GM19468 (cell line): ENCODE results near the gene KRTAP10-9.
"Not testable (repeated sequence)": the region's sequence is repeated elsewhere in the genome, so short reads cannot be mapped to it uniquely, and the experiment has no call there.

ENCODE experiments used
- ATAC-seq: cut with Tn5 transposase; IDR thresholded peaks from one replicate; pipeline ENCODE4 v1.9.1; 2021; ENCODE audit warnings: mild to moderate bottlenecking, moderate library complexity, moderate number of reproducible peaks; ENCODE audit not compliant: unreplicated experiment; ENCODE audit errors: extremely low read depth

Gene KRTAP10-9, protein sequence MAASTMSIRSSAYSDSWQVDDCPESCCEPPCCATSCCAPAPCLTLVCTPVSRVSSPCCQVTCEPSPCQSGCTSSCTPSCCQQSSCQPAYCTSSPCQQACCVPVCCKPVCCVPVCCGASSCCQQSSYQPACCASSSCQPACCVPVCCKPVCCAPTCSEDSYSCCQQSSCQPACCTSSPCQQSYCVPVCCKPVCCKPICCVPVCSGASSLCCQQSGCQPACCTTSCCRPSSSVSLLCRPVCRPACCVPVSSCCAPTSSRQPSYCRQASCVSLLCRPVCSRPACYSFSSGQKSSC

DNA sequence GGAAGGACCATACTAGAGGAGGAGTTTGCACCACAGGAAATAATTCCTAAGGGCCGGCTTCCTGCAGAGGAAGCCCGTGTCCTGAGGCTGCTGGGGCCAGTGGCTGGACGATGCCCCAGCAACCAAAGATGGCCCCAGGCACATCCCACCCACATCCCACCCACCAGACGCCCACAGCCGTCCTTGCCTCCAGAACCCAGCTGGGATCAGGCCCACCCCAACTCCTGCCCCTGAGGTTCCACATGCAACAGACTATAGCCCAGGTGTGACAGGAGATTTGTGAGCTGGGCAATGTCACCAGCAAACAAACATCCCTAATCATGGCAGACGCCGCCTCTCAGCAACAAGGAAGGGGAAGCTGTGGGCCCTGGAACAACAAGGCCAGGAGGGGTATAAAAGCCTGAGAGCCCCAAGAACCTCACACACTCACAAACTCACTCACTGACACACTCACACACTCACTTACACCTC lies at the start of gene KRTAP10-9:
TSS of gene KRTAP10-9 (plus strand) at position 421 of the 471 bp plus-strand sequence. CDS start 79 bp downstream, outside the sequence.
- no peak for ATAC-seq

DNA sequence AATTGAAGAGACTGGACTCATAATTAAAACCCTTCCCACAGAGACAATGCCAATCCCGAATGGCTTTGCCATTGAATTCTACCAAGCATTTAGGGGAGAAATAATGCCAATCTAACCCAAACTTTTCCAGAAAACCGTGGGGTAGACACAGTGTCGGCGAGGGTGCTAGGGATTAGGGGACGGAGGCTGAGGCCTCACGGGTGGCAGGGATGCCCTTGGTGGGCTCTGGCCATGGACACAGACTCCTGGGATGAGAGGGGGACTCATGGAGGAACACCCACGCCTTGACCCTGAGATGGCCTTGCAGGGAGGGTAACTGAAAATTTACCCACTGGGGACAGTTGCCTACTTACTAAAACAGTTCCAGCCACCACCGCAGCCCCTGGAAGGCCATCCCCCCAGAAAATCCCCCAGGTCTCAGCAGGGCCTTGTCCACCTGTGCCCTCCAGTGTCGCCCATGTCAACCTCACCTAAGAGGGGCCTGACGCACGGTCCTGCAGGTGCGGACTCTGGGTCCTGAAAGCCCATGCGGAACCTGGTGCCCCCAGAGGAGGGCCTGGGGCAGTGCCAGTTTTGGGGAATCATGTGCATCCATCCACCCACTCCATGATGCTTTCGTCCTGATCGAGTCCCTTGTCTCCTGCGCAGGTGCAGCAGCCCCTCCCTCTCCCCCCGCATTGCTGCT lies 48.4 kb upstream of the KRTAP10-9 start:
- ATAC-seq = no peak

DNA sequence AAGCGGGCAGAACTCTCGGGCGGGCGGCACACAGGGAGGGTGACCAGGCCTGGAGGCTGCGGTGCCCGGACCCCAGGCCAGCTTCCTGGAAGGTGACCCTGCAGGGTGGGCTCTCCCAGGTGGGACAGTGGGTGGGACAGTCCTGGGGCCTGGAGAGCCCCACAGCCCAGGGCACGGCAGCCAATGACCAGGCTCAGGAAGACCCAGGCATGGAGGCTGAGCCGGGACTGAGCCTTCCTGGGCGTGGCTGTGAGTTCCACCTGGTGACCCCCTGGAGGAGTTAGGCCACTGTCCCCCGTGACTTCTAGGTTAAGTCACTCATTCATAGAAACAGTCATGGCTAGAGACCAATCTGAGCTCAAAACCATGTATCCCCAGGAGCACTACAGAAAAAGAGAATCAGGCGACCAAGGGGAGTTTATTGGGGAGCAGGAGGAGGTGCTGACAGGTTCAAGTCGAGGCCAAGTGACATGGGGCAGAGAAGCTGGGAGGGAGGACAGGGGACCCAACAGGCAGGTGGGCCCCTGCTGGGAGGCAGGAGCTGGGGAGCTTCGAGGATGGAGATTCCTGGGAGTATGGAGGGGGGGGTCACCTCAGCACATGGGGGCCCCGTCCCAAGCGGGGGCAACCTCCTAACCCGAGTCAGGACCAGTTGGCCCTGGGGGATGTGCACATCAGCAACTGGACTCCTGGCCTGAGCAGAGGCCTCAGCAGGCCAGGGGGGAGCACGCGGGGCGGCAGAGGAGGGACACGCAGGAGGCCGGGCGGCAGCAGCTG lies 47.6 kb upstream of the KRTAP10-9 start:
- no peak for ATAC-seq

DNA sequence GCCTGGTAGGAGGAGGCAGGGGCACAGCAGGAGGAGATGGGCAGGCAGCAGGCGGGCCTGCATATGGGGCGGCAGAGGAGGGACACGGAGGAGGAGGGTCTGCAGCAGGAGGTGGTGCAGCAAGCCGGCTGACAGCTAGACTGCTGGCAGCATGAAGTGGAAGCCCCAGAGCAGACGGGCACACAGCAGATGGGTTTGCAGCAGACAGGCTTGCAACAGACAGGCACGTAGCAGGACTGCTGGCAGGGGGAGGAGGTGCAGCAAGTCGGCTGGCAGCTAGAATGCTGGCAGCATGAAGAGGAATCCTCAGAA lies 47.1 kb upstream of the KRTAP10-9 start:
- ATAC-seq = no peak

DNA sequence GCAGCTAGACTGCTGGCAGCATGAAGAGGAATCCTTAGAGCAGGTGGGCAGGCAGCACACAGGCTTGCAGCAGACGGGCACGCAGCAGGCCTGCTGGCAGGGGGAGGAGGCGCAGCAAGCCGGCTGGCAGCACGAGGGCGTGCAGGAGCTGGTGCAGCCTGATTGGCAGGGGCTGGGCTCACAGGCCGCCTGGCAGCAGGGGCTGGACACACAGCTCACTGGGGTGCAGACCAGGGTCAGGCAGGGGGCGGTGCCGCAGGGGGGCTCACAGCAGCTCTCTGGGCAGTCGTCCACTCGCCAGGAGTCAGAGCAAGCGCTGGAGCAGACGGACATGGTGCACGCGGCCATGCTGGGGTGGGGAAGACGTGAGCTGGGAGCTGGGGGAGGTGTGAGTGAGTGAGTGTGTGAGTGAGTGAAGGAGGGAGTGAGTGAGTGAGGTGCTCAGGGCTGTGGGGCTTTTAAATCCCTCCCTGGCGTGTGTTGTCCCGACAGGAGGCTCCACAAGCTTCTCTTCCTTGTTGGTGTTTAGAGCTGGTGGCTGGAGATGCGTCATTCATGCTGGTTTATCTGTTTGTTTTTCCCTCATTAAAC lies 46.6 kb upstream of the KRTAP10-9 start, which contains the start of gene KRTAP10-5:
TSS of gene KRTAP10-5 (minus strand) at position 374 of the 591 bp plus-strand sequence. CDS start at position 348, 26 bp downstream.
- ATAC-seq = not testable (repeated sequence)

DNA sequence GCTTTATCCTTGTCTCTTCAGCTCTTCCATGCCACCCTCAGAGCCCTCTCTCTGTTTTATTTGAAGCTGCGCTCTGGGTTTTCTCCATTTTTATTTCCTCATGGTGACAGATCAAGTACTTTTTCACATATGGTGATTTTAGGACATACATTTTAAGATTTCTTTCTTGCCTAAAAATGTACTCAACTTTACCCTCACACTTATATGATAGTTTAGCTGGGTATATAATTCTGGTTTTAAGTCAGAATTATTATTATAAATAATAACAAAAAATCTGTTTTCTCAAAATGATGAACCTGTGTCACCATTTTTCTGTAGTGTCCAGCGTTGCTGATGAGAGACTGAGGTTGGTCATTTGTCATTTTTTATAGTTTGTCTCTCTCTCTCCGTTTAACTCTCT lies 45.7 kb upstream of the KRTAP10-9 start:
- no peak for ATAC-seq

DNA sequence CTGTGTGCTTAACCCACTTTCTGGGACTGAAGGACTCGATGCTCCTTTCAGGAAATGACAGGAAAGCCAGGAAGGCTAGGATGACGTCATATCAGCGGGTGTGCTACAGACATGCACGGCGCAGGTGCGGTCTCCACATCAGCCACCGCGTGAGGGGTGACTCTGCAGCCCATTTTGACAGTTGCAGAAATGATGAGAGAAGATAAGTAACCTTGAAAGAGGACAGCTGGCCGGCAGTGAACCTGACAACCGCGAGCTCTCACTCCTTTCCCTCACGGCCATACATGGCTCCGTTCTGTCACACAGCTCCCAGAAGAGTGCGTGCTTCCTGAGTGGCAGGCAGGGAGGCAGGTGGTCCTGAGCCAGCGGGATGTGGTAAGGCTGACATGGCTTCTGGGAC lies 44.8 kb upstream of the KRTAP10-9 start:
- no peak for ATAC-seq

DNA sequence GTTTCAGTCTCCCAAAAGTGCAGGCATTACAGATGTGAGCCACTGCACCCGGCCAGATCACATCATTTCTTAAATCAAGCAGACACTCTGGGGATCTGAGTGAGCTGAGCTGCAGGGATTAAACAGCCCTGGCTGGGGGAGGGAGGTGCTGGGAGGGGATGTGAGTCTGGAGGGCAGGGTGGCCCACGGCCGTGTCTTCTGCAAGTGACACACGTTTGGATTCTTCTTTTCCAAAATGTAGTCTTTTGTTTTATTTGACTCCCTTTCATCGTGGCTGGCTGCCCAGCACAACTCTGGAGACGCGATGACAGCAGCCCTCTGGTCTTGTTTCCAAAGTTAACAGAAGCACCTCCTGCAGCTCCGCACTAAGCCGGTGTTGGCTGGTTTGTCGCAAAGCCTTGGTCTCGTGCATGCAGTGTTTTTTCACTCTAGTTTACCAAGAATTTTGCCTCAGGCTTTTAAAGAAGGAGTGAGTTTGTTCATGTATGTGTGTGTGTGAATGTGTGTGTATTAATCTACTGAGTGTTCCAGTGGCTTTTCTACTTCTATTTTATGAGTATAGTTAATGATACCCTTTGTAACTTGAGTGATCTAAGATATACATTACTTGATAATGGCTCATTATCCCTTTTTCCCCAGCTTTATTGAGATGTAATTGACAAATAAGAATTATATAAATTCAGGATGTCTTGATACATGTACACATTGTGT lies 43.6 kb upstream of the KRTAP10-9 start:
- ATAC-seq = no peak

DNA sequence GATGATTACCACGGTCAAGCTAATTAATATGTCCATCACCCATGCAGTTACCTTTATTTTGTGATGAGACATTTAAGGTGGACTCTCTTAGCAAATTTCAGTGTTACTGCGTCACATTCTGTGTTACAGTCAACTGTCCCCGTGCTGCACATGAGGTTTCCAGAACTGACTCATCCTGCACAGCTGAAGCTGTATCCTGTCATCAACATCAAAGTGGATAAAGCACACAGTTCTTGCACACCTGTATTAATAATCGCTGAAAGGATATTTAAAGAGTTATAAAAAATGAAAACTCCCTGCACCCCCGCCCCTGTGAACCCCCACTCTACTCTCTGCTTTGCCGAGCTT lies 43.1 kb upstream of the KRTAP10-9 start:
- no peak for ATAC-seq

DNA sequence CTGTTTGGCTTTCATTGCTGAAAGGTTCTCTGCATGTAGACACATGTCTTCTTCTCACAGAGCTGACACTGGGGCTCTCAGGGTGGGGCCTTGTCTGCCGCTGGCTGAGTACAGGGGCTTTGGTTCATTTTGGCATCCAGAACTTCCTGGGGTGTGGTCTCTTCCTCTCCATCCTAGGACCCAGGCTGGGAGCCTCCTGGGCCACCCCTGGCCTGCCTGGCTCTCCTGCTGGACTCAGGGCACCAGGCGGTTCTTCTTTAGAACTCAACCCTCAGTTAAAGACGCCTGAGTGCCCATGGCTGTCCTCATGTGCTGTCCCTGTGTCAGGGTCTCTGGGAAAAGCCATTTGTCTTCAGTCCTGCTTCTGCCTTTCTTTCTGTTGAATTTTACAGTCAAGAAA lies 41.0 kb upstream of the KRTAP10-9 start:
- ATAC-seq = no peak

DNA sequence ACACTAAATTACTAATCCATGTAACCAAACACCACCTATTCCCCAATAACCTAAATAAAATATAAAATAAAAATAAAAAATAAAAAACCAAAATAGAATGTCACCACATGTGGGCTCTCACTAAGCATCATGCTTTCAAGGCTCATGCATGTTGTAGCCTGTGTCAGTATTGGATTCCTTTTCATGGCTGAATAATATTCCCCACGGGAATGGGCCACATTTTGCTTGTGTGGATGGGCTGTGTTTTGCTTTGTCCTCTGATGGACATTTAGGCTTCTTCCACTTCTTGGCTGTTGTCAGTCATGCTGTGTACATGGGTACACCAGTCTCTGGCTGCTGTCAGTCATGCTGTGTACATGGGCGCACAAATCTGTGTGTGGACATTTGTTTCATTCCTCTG lies 37.8 kb upstream of the KRTAP10-9 start:
- no peak for ATAC-seq

DNA sequence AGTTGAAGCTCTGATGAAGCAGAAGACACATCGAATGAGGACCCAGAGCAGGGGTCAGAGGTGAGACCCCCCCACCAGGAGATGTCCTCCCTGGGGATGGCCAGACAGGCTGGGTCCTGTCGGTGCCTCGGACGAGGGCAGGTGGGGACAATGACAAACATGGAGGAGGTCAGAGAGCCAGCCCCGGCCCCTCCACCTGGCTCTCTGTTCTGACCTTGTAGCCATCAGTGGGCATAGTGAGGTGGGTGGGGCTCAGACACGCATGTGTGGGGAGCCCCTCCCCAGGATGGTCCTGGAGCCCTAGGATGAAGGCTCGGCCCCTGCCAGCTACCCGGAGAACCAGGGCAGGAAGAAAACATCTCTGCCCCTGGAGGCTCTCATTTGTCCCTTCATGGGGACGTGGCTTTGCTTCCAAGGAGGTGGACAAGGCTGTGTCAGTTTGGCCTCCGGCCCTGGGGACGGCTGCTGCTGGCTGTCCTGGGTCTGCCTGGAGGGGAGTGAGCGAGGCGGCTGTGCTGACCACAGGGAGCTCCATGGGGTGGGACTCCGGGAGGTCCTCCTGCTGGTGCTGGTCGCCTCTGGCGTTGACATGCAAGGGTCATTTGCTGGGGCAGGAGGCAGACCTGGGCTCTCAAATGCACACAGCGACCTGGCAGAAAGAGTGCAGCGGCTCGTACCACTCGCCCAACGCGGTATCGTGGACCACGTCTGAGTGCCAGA lies 37.1 kb upstream of the KRTAP10-9 start:
- ATAC-seq = no peak

DNA sequence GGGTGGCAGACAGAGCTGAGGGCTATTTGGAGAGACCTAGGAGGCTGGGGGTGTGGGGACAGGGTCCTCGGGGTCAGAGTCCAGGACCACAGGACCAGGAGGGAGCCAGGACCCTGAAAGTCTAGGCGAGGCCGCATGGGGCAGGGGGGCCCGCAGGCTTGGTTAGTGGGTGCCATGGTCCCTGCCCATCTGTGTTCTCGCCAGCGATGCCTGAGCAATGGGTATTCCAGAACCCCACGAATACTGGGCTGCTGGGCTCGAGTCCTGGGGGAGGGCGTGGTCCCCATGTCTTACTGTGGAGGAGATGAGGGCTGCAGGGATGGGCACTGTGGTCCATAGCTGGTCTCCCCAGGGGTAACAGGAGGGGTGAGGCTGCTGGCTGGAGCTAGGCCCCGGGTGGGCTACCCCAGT lies 36.6 kb upstream of the KRTAP10-9 start:
- ATAC-seq = no peak

DNA sequence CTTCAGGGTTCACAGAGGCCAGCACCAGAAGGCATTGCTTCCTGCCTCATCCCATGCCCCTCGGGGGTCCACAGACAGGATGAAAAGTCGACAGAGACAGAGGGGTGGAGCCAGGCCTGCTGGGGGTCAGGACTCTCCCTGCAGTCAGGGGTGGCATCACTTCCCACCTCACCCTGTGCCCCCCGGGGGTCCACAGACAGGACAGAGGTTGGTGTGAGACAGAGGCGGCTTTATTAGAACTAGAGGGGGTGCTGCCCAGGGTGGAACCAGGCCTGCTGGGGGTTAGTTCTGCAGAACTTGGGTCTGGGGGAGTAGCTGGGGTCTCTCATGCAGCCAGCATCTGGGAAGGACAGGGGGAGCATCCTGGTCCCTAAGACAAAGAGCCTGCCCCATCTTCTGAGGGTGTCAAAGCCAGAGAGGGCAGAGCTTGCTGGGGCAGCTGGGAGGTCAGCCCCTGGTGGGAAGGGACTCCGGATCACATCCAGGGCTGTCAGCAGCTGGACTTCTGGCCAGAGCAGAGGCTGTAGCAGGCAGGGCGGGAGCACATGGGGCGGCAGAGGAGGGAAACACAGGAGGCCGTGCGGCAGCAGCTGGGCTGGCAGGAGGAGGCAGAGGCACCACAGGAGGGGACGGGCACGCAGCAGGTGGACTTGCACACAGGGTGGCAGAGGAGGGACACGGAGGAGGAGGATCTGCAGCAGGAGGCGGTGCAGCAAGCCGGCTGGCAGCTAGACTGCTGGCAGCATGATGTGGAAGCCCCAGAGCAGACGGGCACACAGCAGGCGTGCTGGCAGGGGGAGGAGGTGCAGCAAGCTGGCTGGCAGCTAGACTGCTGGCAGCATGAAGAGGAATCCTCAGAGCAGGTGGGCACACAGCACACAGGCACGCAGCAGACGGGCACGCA lies 35.7 kb upstream of the KRTAP10-9 start:
- not testable (repeated sequence) for ATAC-seq

DNA sequence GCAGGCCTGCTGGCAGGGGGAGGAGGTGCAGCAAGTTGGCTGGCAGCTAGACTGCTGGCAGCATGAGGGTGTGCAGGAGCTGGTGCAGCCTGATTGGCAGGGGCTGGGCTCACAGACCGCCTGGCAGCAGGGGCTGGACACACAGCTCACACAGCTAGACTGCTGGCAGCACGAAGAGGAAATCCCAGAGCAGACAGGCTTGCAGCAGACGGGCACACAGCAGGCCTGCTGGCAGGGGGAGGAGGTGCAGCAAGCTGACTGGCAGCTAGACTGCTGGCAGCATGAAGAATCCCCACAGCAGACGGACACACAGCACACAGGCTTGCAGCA lies 35.1 kb upstream of the KRTAP10-9 start:
- not testable (repeated sequence) for ATAC-seq

DNA sequence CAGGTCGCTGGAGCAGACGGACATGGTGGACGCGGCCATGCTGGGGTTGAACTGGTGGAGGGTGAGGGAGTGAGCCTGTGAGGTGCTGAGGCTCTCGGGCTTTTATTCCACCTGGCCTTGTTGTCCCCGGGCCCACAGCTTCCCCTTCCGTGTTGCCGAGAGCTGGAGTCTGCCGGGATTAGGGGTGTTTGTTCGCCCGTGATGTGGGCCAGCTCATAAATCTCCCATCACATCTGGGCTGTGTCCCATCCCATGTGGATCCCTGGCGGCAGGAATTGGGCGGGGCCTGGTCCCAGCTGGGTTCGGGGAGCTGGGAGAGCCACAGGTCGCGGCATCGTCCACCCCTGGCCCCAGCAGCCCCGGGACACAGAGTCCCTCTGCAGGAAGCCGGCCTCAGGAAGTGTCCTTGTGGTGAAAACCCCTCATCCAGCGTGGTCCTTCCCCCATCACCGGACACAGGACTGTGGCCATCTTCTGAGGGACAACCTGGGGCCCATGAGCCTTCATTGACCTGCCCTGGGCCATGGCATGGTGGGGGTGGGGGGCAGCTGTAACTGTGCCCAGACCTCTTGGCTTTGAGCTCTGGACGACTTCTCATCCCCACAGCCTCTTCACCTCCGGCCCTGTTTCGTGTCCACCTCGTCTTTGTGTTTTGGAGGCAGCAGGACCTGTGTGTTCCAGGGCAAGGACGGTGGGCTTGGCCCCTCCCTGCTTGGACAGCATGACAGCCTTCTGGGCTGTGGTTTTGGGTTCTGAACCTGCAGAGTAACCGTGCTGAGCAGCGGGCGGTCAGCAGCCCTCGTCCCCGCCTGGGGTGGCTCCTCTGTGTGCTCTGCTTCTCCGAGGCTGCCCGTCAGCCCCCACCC lies 34.2 kb upstream of the KRTAP10-9 start, which contains the start of gene KRTAP10-6:
TSS of gene KRTAP10-6 (minus strand) at position 60 of the 866 bp plus-strand sequence. CDS start at position 39, 21 bp downstream.
- ATAC-seq = no peak

DNA sequence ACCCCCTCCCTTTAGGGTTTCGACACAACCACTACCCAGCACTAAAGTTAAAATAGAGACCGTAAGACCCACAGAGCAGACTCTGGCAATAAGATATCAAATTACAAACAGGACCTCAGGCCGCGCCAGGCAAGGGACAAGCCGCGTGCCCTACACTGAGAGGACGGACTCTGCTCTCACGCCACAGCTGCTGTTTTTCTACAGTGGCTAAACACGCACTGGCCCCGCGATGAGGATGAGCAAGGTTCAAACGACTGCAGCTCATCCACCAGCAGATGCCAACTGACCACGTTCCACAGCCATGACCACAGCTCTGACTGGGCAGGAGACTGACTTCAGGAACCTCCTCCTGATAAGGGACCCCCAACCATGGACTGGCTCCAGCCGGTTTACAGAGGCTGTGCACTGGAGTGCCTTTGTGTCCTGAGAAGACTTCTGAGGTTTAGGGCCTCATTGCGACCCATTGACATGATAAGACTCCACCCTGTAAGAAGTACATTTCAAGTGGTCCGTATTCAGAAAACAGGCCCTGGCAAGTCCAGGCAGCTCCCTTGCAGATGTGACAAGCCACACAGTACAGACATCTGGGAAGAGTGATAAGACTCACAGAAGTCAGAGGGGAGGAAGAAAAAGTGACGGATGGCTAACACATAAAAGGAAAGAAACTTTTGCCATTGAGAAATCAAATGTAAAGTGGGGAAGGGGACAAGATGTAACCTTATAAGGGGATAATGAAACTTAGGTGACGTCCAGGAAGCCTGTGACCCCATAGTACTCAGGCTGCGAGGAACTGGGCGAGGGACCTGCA lies 33.1 kb upstream of the KRTAP10-9 start:
- no peak for ATAC-seq
